Measurements from ENCODE around the gene GDA.

Gene GDA

DNA sequence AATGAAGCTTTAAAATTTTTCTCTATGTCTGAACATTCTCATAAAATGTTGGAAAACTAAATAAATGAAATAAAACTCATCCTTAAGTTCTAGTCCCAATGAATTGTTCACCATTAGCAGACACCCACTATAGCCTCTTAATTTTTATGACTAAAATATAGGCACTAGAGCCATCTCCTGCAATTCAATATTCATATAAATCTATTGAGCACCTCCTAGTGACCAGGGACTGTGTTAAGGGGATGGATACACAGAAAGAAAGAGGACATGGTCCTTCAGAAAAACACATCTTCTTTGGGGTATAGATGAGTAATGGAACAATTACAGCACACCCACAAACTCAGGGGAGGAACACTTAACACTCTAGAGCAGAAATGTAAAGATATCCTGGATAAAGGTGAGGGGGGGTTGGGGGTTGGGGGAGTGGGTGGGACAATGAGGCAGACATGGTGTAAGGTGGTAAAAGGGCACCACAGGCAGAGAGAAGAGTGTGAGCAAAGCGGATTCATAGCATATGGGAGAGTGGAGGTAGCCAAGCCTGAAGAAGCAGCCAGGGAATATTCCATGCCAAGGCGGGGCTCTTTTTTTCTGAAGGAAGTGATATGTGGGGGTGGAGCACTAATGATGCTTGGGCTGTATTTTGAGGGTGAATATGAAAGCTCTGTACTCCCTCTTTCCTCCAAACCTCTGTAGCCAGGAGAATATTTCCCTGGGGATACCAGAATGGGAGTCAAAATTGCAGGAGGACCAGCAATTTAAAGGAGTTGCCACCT is 3.3 kb upstream of the GDA start:
- no peak overlapping the region for H3K9ac ChIP-seq
- H3K4me3 ChIP-seq = no peak overlapping the region
- TF ChIP-seq Cebpa-rat (IDR thresholded peaks at IDR 0.05) = no peak
- H3K4me2 ChIP-seq = no peak overlapping the region
- H4K20me1 ChIP-seq = no peaks in the 10 kb centered on the region
- no peak overlapping the region for H3K27ac ChIP-seq
- peaks cover 9 to 18% (median 15%) of the 10 kb centered on the region in 11 experiments for H3K9me3 ChIP-seq (replicated peaks in 1 of 11)
- no peaks in the 10 kb centered on the region for H3K36me3 ChIP-seq
- no peaks in the 10 kb centered on the region for H3K4me1 ChIP-seq
- no peaks in the 10 kb centered on the region for H3K27me3 ChIP-seq

DNA sequence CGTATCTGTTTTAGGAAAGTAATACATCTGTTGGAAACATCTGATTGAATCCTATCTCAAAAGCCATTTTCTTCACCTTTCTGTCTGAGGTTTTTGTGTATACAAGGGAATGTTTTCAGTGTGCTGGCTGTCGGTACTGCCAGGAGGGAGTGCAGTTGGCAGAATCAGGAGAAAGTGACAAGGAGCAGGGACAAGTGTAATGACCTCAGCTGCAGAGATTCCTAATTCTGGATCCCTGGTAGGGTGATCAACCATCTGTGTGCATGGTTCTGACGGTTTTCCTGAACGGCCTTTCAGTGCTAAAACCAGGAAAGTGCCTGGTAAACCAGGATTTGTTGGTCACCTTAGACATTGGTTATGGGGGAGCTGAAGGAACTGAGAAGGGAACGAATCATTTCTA is 1.6 kb upstream of the GDA start:
- Histone ChIP-seq H3K4me3 (no peak overlapping the region), H4K20me1 (no peaks in the 10 kb centered on the region), H3K36me3 (no peaks in the 10 kb centered on the region), H3K27me3 (no peaks in the 10 kb centered on the region), H3K27ac (no peak overlapping the region), H3K9me3 (replicated peaks in 1 of 11) (peaks cover 9 to 23% (median 16%) of the 10 kb centered on the region in 11 experiments), H3K4me1 (no peaks in the 10 kb centered on the region), H3K4me2 (no peak overlapping the region), H3K9ac (no peak overlapping the region)
- no peak for TF ChIP-seq Cebpa-rat (IDR thresholded peaks at IDR 0.05)

DNA sequence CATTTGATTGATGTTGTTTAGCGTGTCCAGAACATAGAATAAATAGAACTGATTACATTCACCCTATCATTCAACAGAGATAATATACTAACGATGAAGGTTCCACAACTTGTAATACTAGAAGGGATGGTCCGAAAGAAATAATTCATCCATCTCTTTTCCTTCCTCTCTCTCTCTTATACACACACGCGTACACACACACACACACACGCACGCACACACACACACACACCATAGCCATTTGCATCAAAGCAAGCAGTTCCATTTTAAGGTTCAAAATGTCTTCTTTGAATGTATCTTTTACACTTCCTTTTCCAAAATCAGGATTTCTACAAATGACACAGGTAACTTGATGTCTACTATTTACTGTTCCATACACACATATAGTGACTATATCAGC is 887 bp downstream of the GDA start:
- Histone ChIP-seq H3K27ac (no peak overlapping the region), H3K4me2 (no peak overlapping the region), H3K9me3 (replicated peaks in 1 of 11) (peaks cover 10 to 25% (median 17%) of the 10 kb centered on the region in 11 experiments), H3K4me3 (no peak overlapping the region), H3K4me1 (peaks cover 10 to 13% (median 13%) of the 10 kb centered on the region in 10 experiments; a peak in 18 of 20 replicates), H3K9ac (no peak overlapping the region), H3K36me3 (no peaks in the 10 kb centered on the region), H4K20me1 (no peaks in the 10 kb centered on the region), H3K27me3 (no peaks in the 10 kb centered on the region)
- TF ChIP-seq Cebpa-rat (IDR thresholded peaks at IDR 0.05) = no peak

DNA sequence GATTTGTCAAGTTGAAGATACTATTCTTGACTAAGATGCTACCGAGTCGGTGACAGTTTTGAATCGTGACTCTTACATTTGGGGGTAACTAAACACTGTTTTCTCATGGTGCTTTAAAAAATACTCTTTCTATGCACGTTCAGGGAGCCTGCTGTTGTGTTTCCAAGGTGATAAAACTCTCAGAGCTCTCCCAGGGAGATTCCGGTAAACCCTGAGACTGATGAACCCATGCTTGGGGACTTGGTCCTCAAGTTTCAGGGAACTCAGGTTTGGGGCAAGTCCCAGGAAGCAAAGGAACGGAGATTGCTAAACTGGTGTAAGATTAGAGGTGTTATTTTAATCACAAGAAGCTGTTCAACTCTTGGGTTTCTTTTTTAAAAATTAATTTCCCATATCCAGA is 1.4 kb downstream of the GDA start:
- Histone ChIP-seq H3K27me3 (no peaks in the 10 kb centered on the region), H3K9me3 (replicated peaks in 1 of 11) (peaks cover 15 to 30% (median 22%) of the 10 kb centered on the region in 11 experiments), H3K4me2 (no peak overlapping the region), H3K9ac (no peak overlapping the region), H3K4me3 (no peak overlapping the region), H3K36me3 (no peaks in the 10 kb centered on the region), H3K4me1 (peaks cover 10 to 17% (median 16%) of the 10 kb centered on the region in 10 experiments; a peak in 18 of 20 replicates), H3K27ac (no peak overlapping the region), H4K20me1 (no peaks in the 10 kb centered on the region)
- TF ChIP-seq Cebpa-rat (IDR thresholded peaks at IDR 0.05) = no peak

DNA sequence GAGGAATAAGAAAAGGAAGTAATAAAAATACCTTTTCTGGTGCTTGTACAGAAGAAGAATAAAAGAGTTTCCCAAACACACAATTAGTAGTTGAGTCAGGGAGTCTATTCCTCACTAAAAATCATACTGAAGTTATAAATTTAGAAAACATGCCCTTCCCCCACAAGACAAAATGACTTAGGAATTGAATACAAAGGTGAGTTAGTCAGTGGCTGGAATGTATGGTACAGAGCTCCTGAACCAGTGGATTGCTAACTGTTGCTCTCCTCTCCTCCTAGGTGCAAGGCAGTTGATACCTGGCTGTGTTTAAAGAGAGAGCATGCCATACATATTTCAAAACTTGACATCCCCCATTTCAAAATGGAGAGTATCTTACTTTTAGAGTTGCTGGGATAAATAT is 1.9 kb downstream of the GDA start:
- peaks cover 10 to 17% (median 16%) of the 10 kb centered on the region in 10 experiments; a peak in 18 of 20 replicates for H3K4me1 ChIP-seq

DNA sequence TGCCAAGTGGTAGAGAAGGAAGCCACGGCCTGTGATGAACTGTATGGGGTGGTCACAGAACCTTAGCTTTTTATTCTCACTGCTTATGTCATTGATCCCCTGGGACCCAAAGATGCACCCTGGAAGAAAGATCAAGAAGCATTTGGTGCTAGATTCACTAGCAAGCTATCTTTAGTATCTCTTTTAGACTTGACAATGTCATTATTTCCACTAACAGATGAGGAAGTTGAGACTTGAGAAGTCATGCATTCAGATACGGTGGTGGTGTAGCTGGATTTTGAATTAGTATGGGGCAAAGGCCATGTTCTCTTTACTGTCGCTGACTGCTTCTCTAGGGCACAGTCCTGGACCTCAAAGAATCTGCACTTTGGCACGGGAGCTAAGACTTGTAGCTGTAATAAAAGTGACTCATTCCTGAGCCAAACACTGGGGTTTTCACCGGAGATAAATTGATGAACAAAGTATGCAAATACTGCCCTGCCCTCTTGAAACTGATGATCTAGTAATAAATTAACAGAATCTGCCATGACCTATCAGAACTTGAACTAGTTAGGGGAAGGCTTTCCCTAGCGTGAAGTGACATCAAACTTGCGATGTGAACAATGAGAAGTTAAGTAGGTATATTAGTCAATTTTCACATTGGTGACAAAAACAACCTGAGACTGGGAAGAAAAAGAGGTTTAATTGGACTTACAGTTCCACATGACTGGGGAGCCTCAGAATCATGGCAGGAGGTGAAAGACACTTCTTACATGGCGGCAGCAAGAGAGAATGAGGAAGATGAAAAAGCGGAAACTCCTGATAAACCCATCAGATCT is 5.4 kb downstream of the GDA start:
- Histone ChIP-seq H3K4me2 (peak overlapping the region; percentile 7 to 68 (median 25); a peak in 18 of 22 replicates), H3K27me3 (no peaks in the 10 kb centered on the region), H3K9me3 (replicated peaks in 1 of 11) (peaks cover 7 to 25% (median 13%) of the 10 kb centered on the region in 11 experiments), H3K27ac (peak overlapping the region in 3 of 11 experiments; percentile 4 to 38 (median 27); a peak in 3 of 22 replicates), H3K9ac (no peak overlapping the region), H3K36me3 (no peaks in the 10 kb centered on the region), H4K20me1 (no peaks in the 10 kb centered on the region), H3K4me1 (peaks cover 10 to 22% (median 16%) of the 10 kb centered on the region in 10 experiments; a peak in 18 of 20 replicates), H3K4me3 (no peak overlapping the region)
- no peak for TF ChIP-seq Cebpa-rat (IDR thresholded peaks at IDR 0.05)

More for the DNA sequence above, 1.9 kb downstream of the GDA start:
- H3K9ac ChIP-seq = no peak overlapping the region
- H3K4me2 ChIP-seq = no peak overlapping the region
- no peaks in the 10 kb centered on the region for H3K36me3 ChIP-seq
- no peak for TF ChIP-seq Cebpa-rat (IDR thresholded peaks at IDR 0.05)
- peaks cover 15 to 30% (median 24%) of the 10 kb centered on the region in 11 experiments for H3K9me3 ChIP-seq (replicated peaks in 1 of 11)
- H3K27me3 ChIP-seq = no peaks in the 10 kb centered on the region
- no peaks in the 10 kb centered on the region for H4K20me1 ChIP-seq
- H3K27ac ChIP-seq = no peak overlapping the region
- H3K4me3 ChIP-seq = no peak overlapping the region

DNA sequence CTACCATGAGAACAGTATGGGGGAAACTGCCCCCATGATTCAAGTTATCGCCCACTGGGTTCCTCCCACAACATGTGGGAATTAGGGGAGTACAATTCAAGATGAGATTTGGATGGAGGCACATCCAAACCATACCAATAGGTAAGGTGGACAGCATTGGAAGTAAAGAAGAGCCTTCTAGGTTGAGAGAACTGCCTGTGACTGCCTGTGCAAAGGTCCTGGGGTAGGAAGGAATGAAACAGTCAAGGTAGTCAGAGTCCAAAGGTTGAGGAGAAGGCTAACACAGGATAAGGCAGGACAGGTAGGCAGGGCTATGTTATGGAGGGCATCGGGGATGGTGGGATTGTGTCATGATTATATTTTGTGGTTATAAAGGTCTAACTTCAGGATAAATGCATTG is 6.1 kb downstream of the GDA start:
- Histone ChIP-seq H3K4me1 (peaks cover 10 to 22% (median 16%) of the 10 kb centered on the region in 10 experiments; a peak in 18 of 20 replicates), H3K27me3 (no peaks in the 10 kb centered on the region), H3K9me3 (replicated peaks in 1 of 11) (peaks cover 6 to 27% (median 12%) of the 10 kb centered on the region in 11 experiments; a peak in 18 of 22 replicates), H3K4me3 (no peak overlapping the region), H3K9ac (no peak overlapping the region), H3K27ac (peak overlapping the region in 1 of 11 experiments; percentile 4; a peak in 1 of 22 replicates), H3K36me3 (no peaks in the 10 kb centered on the region), H4K20me1 (no peaks in the 10 kb centered on the region), H3K4me2 (peak overlapping the region in 8 of 11 experiments; percentile 12 to 53 (median 37); a peak in 7 of 22 replicates)
- TF ChIP-seq Cebpa-rat (IDR thresholded peaks at IDR 0.05) = no peak

DNA sequence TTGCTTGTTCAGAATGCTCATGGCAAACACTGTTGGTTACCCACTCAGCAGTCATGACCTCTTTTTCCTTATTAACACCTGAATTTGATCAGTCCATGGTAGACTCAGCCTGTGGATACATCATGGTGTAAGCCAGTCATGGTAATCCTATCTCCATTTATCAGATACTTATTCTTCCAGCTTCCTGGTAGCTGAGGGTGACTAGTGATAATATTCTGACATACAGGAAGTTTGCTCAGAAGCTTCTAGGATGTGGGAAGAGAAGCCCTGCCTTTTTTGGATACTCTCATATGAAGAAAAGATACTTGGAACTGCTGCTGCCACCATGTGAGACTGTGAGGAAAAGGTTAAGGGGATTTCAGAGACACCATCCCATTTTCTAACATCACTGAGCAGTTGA is 7.3 kb downstream of the GDA start:
- no peak overlapping the region for H3K4me3 ChIP-seq
- no peak overlapping the region; a peak in 1 of 22 replicates for H3K4me2 ChIP-seq
- H3K27me3 ChIP-seq = no peaks in the 10 kb centered on the region
- H4K20me1 ChIP-seq = no peaks in the 10 kb centered on the region
- H3K9me3 ChIP-seq (replicated peaks in 1 of 11) = peaks cover 6 to 31% (median 15%) of the 10 kb centered on the region in 11 experiments; a peak in 18 of 22 replicates
- TF ChIP-seq Cebpa-rat (IDR thresholded peaks at IDR 0.05) = no peak
- H3K4me1 ChIP-seq = peaks cover 10 to 22% (median 16%) of the 10 kb centered on the region in 10 experiments; a peak in 18 of 20 replicates
- no peaks in the 10 kb centered on the region for H3K36me3 ChIP-seq
- H3K9ac ChIP-seq = no peak overlapping the region
- no peak overlapping the region for H3K27ac ChIP-seq

DNA sequence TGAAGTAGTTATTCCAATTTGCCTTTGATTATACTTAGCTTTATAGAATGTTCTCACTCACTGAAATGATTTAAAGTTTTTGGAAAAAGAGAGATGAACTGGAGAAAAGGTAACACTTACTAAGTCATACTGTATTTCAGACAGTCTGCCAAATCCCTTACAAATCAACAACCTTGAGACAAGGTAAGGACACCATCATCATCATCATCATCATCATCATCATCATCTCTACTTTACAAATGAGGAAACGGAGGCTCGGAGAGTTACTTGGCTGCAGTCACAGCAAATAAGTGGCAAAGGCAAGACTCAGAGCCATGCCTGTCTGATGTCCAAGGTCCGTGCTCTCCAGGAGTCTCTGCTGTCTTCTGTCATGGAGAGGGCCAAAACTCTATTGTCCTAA is 9.4 kb downstream of the GDA start:
- no peak for TF ChIP-seq Cebpa-rat (IDR thresholded peaks at IDR 0.05)
- H3K4me1 ChIP-seq = peaks cover 10 to 22% (median 16%) of the 10 kb centered on the region in 10 experiments; a peak in 18 of 20 replicates
- H4K20me1 ChIP-seq = no peaks in the 10 kb centered on the region
- H3K36me3 ChIP-seq = no peaks in the 10 kb centered on the region
- H3K27ac ChIP-seq = no peak overlapping the region
- H3K4me2 ChIP-seq = no peak overlapping the region
- no peak overlapping the region for H3K9ac ChIP-seq
- H3K27me3 ChIP-seq = no peaks in the 10 kb centered on the region
- H3K9me3 ChIP-seq (replicated peaks in 1 of 11) = peaks cover 6 to 31% (median 15%) of the 10 kb centered on the region in 11 experiments; a peak in 18 of 22 replicates
- H3K4me3 ChIP-seq = no peak overlapping the region
